ENCODE measurements around the gene ALDH16A1.

ALDH16A1 gene

DNA sequence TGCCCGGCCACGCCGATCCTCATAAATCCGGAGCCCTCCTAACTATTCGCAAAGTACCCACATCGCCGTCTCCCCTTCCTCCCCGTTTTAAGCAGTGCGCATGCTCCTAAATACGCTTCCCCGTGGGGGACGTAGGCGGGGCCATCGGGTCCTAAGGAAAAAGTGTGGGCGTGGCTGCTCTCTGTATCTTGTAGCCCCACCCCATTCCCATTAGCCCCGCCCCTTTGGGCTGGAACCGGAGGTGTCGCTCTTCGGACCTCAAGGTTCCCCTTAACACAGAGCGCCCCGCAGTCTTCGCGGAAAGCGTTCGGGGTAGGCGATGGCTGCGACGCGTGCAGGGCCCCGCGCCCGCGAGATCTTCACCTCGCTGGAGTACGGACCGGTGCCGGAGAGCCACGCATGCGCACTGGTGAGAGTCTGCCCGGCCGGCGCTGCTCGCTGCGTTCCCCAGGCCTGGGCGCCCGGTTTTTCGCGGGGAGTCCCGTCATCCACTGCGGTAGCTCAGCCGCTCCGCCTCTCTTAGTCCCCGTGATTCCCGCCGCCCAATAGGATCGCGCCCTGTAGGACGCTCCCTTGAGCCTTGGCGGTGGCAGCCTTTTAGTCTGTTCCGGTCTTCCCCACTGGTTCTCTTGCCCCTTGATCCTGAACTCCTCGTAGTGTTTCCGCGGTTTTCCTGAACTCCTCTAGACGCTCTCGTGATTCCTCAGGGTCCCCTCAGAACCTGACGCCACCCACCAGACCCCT lies at the start of gene ALDH16A1:
Gene ALDH16A1, plus strand, starts transcription at position 213 of the 744 bp plus-strand sequence. Its CDS starts 107 bp downstream, at position 320.
- DNase-seq = peak; percentile 99

DNA sequence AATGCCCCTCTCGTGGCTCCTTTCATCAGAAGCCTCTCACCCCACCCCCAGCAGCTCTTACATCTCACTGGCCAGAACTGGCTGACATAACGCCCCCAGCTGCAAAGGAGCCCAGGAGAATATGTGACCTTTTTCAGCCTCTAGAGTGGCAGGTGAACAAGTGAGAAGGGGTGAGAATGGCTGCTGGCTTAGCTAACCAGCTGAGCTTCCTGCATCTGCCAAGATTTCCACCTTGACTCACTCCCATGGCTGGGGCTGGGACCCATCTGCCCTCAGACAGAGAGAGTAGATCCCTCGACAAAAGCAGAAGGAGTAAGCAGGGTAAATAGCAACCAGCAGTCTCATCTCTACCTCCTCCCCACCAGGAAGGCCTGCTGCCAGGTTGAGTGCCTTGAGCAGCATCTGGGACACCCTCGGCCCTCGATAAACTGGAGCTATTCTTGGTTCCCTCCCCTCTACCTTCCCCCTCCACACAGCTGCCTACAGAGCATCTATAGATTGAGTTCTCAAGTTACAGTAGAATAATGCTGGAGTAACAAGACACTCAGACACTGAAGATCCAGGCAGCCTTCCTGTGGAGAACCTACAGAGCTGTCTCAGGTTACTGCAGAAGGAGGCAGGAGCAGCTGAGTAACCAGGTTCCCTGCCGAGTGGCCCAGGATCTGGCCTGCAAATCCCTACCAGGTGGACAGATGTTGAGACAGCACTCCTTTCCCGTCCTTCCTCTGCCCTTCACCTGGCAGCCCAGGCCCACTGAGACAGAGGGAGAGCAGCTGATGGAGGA lies 49.4 kb upstream of the ALDH16A1 start:
- peak; percentile 37 for DNase-seq

- no peak for DNase-seq
Measured at GRCh38 chr19:49407079-49407478, 45.9 kb upstream of the ALDH16A1 start.

DNA sequence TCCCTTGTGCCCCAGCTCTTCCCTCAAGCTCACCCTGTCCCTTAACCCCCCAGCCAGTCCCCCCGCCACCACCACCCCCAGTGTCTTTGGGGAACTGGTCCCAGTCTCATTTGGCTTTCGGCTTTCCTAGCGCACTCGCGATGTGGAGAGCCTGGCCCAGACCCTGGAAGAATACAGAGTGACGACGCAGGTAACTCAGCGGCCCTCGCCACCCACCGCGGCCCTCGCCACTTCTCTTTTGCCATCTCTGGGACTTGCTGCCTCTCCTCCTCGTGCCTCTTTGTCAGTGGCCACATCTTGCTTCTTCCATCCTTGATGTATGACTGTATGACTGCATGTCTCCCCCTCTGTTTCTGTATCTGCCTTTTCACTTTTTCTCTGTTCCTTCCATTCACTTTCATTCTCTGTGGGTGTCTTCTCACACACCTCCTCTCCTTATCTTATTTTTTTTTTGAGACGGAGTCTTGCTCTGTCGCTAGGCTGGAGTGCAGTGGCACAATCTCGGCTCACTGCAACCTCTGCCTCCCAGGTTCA lies 45.5 kb upstream of the ALDH16A1 start:
- no peak for DNase-seq

DNA sequence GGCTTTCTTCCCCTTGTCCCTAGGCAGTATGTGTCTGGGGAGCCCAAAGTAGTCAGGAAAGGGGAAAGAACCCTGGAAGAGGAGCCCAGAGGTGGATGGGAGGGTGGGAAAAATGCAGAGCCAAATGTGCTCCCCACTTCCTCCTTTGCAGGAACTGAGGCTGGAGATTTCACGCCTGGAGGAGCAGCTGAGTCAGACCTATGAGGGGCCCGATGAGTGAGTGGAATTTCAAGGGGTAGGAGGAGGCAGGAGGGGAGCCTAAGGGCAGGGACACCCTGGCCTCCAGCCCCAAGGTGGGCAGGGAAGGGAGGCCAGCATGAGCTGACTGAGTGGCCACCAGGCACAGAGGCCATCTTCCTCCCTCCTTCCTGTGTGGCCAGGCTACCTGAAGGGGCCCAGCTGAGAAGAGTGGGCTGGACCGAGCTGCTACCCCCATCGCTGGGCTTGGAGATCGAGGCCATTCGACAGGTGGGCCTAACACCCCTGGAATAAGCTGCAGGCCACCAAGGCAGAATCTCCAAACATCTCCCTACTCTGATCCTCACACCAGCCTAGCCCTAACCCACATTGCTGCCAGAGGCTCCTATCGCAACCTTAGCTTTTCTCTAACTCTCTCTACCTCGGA lies 44.1 kb upstream of the ALDH16A1 start:
- no peak for DNase-seq

- DNase-seq = no peak
Measured at GRCh38 chr19:49409441-49410029, 43.5 kb upstream of the ALDH16A1 start.

GRCh38 chr19:49411681-49412326 lies 41.2 kb upstream of the ALDH16A1 start:
- DNase-seq = no peak

DNA sequence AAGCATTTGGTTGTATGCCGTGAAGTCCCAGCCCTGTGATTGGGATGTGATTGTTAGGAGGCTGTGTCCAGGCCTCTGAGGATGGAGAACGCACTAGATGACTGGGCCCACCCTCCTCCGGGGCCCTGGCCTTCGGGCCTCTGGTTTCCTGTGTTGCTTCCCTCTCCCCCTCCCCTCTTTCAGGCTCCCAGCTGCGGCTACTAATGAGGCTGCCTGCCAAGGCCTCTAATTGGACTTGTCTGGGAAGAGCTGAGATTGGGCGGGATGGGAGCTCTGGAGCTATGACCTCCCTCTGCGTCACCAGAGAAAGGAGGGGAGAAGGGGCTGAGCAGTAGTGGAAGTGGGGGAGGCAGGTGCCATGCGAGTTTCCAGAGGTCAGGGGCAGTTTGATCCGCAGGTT lies 39.7 kb upstream of the ALDH16A1 start:
- DNase-seq = peak; percentile 89

DNA sequence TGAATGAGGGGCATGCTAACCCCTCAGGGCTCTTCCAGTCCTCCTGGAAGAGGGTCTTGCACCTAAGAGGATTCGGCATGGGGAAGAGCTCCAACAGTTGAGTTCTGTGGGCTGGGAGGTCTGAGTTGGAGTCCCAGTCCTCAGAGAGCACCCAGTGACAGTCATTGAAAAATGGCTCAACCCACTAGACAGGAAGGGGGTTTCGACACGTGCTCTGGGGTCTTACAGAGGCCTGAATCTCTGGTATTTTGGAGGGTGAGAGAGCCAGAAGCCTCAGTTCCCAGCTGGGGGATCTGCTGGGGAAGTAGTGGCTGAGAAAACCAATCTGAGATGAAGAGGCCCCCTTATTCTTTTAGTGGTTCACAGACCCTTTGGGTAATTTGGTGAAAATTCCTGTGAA lies 38.8 kb upstream of the ALDH16A1 start:
- no peak for DNase-seq

- DNase-seq = no peak
Measured at GRCh38 chr19:49415102-49415809, 37.8 kb upstream of the ALDH16A1 start.

DNA sequence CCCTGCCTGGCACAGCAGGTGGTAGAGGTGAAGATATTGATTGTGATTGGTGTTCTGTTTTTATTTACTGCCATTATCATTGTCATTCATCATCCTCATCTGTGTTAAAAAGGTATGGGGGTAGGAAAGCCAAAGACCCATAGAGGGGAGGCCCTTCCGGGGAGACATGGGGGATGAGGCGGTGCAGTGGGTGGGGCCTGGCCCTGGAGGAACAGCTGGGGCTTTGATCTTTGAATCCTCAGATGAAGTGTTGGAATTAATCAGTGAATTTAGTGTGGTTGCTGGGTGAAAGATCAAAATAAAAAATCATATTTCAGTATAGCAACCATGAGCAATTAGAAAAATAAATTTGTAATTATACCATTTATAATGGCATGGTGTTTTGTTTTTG lies 37.2 kb upstream of the ALDH16A1 start:
- DNase-seq = no peak

GRCh38 chr19:49417088-49417487 lies 35.9 kb upstream of the ALDH16A1 start:
- DNase-seq = no peak

- DNase-seq = no peak
Measured at GRCh38 chr19:49418511-49418910, 34.5 kb upstream of the ALDH16A1 start.

DNA sequence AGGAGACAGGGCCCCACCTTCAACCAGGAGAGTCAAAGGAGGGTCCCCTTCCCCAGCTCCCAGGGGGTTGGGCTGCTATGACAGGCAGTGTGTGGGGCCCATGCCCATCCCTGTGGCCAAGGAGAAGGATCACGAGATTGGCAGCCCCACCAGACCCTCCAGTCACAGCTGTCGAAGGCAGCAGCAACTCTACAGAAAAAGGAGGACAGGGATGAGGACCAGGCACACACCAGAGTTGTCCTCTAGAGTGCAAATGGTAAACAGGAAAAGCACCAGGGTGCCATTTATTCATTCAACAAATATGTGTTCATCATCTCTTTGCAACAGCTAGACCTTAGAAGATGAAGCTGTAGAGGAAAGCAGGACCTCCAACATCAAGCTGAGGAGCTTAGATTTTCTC lies 33.9 kb upstream of the ALDH16A1 start:
- no peak for DNase-seq

DNA sequence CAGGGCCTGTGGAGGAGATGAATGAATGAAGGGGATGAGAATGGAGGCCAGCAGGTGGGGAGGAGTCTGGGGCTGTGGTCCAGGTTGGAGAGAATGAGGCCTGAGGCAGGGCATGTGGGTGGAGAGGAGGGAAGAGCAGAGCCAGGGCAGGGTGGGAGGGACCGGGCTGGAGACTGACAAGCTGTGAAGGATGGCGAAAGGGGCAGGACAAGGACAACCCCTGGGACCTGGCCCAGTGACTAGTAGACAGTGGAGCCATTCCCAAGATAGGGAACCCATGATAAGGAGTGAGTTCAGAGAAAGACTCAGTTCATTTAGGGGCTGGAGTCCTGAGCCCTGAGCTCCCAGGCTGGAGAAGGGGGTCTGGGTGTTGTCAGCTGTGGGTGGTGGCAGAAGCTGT lies 32.8 kb upstream of the ALDH16A1 start:
- DNase-seq = no peak

- peak; percentile 86 for DNase-seq
Measured at GRCh38 chr19:49421039-49421877, 31.8 kb upstream of the ALDH16A1 start.

- no peak for DNase-seq
Measured at GRCh38 chr19:49421878-49422202, 31.2 kb upstream of the ALDH16A1 start.

GRCh38 chr19:49422407-49423070 lies 30.5 kb upstream of the ALDH16A1 start:
- DNase-seq = peak; percentile 89

DNA sequence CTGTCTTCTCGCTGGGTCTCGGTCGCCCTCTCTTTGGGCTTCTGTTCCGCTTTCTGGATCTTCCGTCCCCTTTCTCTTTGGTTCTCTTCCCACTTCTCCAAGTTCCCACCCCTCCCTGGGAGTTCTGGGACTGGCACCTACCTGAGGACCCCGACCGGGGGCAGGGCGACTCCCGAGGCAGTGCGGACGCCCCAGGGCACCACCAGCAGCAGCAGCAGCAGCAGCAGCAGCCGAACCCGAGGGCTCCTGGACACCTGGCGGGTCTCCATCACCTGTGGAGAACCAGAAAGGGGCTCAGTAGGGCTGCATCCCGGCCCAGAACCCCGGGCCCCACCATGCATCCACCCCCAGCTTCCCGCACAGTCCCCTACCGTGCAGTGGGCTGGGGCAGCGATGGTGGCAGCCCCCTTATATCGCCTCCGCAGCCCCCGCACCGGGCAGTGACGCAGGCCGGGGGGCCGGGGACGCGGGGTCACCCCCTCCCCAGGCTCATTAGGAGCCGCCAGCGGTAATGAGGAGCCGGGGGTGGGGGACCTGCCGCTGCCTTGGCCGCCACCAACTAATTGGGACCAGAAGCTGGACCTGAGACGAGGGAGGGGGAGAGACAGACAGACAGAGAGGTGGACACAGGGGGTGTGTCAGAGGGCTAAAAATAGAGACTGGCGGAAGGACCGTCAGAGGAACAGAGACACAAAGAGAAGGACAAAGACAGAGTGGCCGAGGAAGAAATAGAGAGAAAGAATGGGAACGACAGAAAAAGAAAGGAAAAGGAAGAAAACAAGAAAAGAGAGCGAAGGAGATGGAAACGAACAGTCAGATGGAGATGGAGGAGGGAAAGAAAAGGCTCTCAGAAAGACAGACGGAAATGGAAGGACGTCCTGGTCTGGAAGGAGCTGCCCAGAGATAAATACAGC lies 29.7 kb upstream of the ALDH16A1 start, which contains the start of gene PTH2:
Gene PTH2, minus strand, starts transcription at position 371 of the 914 bp plus-strand sequence. Its CDS starts 102 bp downstream, at position 269.
- DNase-seq = no peak
